Panc1 (cell line): ENCODE measurements around the gene TRIM39. TPM values are rescaled to one million over a fixed set of nuclear protein-coding genes. Genes with fewer than 3 reads are reported as not detected.
"Not testable (repeated sequence)": the region's sequence is repeated elsewhere in the genome, so short reads cannot be mapped to it uniquely, and the experiment has no call there.

ENCODE experiments used
- ATAC-seq: fragments of 200-7000 bp; cut with Tn5 transposase; 2 replicates; pipeline ENCODE4 v1.9.1; 2020; ENCODE audit warnings: mild to moderate bottlenecking, moderate library complexity
- Bru-seq: library from RNA; stranded (reverse); fragments of 400-500 nt; gene quantifications from one replicate; lab custom pipeline; 2021; lab: Mats Ljungman, UMichigan
- BruChase-seq, 2 experiments: library from RNA; stranded (reverse); fragments of 400-500 nt; gene quantifications; one replicate each; lab custom pipeline; 2021; lab: Mats Ljungman, UMichigan
- BruUV-seq: library from RNA; stranded (reverse); fragments of 400-500 nt; replicated peaks from 2 replicates; lab custom pipeline; 2021; lab: Mats Ljungman, UMichigan
- CTCF ChIA-PET: fragments of 300-600 bp; sonication (Branson Sonifier 250); formaldehyde crosslinking; loops from one replicate; lab custom pipeline; 2022; ENCODE audit warnings: antibody characterized with exemption; lab: Charles Lee
- POLR2A ChIA-PET: fragments of 300-600 bp; sonication (Branson Sonifier 250); formaldehyde crosslinking; loops from one replicate; lab custom pipeline; 2022; ENCODE audit warnings: antibody characterized with exemption; lab: Charles Lee
- DNase-seq: peaks from one replicate; pipeline ENCODE4 v3.0.0-alpha.2; 2010; ENCODE audit warnings: low read depth, low spot score
- H3K27ac ChIP-seq: 2 replicates; pipeline ENCODE4 v1.5.1; 2011; ENCODE audit warnings: mild to moderate bottlenecking, low read length, inconsistent platforms
- H3K27me3 ChIP-seq: fragments of 200-500 bp; sonication (Bioruptor generic); 2 replicates; pipeline ENCODE4 v1.6.0; 2014; ENCODE audit warnings: low read length, inconsistent platforms; ENCODE audit not compliant: control insufficient read depth, insufficient read depth
- H3K36me3 ChIP-seq: fragments of 200-500 bp; sonication (Bioruptor generic); 2 replicates; pipeline ENCODE4 v1.5.1; 2014; ENCODE audit warnings: inconsistent platforms, mild to moderate bottlenecking, low read length, moderate library complexity; ENCODE audit not compliant: control insufficient read depth, insufficient read depth
- H3K4me1 ChIP-seq: 2 replicates; pipeline ENCODE4 v1.5.1; 2011; ENCODE audit warnings: inconsistent platforms, mild to moderate bottlenecking, low read length, moderate library complexity; ENCODE audit not compliant: control insufficient read depth, insufficient read depth
- H3K4me3 ChIP-seq, 2 experiments: 2 replicates each; pipeline ENCODE4 v1.5.1; 2011 to 2012; ENCODE audit warnings: low read depth in 2 of 2, low read length in 2 of 2, mild to moderate bottlenecking in 2 of 2, inconsistent platforms in 1 of 2, moderate library complexity in 1 of 2
- H3K9me3 ChIP-seq: fragments of 200-500 bp; sonication (Bioruptor generic); 2 replicates; pipeline ENCODE4 v1.5.1; 2014; ENCODE audit warnings: low read depth, mild to moderate bottlenecking, inconsistent platforms, low read length, moderate library complexity; ENCODE audit not compliant: control insufficient read depth, insufficient read depth
- CTCF ChIP-seq: fragments of 450-650 bp; IDR thresholded peaks from 2 replicates; pipeline ENCODE4 v1.5.1; 2017; ENCODE audit warnings: mild to moderate bottlenecking
- POLR2AphosphoS5 ChIP-seq: IDR thresholded peaks from 2 replicates; pipeline ENCODE4 v1.6.1; 2012; ENCODE audit warnings: mild to moderate bottlenecking, low read depth, low read length, moderate library complexity
- REST ChIP-seq, 2 experiments: IDR thresholded peaks; 2 replicates each; pipeline ENCODE4 v1.6.1; 2011 to 2012; ENCODE audit warnings: low read depth in 2 of 2, control low read depth in 1 of 2, low read length in 1 of 2, mild to moderate bottlenecking in 1 of 2, moderate library complexity in 1 of 2; ENCODE audit not compliant: insufficient read depth in 1 of 2
- SIN3A ChIP-seq: IDR thresholded peaks from 2 replicates; pipeline ENCODE4 v1.6.1; 2012; ENCODE audit warnings: low read depth, mild to moderate bottlenecking, low read length, moderate library complexity, borderline replicate concordance; ENCODE audit not compliant: insufficient read depth
- TCF7L2 ChIP-seq: IDR thresholded peaks from 2 replicates; pipeline ENCODE4 v1.6.1; 2011; ENCODE audit warnings: mild to moderate bottlenecking, low read depth, low read length, inconsistent platforms
- in situ Hi-C: cut with HindIII; loops from 2 replicates; pipeline ENCODE4 v1.10.0; 2016; ENCODE audit warnings: low sequenced_read_pairs, low pct_unique_long_range_greater_than_20kb
- intact Hi-C: fragments of 100-400 bp; cut with micrococcal nuclease; formaldehyde crosslinking; loops from one replicate; pipeline ENCODE4 v1.10.0; 2022; ENCODE audit not compliant: unreplicated experiment
- long read RNA-seq: library from polyadenylated mRNA; unstranded; transcript quantifications from one replicate; pipeline ENCODE4 v2.0.0, GENCODE V29; 2021; ENCODE audit not compliant: unreplicated experiment
- polyA plus RNA-seq: library from polyadenylated mRNA; unstranded; fragments of >200 nt; gene quantifications from one replicate; pipeline ENCODE4 v1.2.1, GENCODE V29; 2012; ENCODE audit warnings: missing spikeins; ENCODE audit not compliant: insufficient read length
- total RNA-seq: library from RNA; stranded (reverse); gene quantifications from one replicate; pipeline ENCODE4 v1.2.1, GENCODE V29; 2021; ENCODE audit not compliant: unreplicated experiment

The TRIM39 gene
- total RNA-seq: 13.4 TPM
- 8.8 TPM for polyA plus RNA-seq
- Bru-seq, nascent RNA: percentile 69 among the genes with signal in this experiment
- percentile 88 among the genes with signal in this experiment for BruChase-seq, experiment 1, labeled RNA remaining after a 2-hour chase
- BruChase-seq, experiment 2, labeled RNA remaining after a 6-hour chase: percentile 80 among the genes with signal in this experiment
- long read RNA-seq, transcript TRIM39-205 (8 exons, 3,249 nt): major isoform, 6 of 32 reads
- long read RNA-seq, partial matches to known transcripts: 13 of 32 reads
- long read RNA-seq, other reads (novel, unspliced or antisense): 9 of 32 reads

GRCh38 chr6:30326526-30327231 is at the start of gene TRIM39:
Gene TRIM39 (plus strand): TSS chr6:30326927. CDS start chr6:30329318, 2,391 bp downstream.
- no TSS peak for BruUV-seq
- peak; percentile 91 for ATAC-seq
- in situ Hi-C loops: no loop called here

GRCh38 chr6:30280988-30281387 is 45.7 kb upstream of the TRIM39 start:
- DNase-seq, CTCF ChIA-PET, H3K27ac ChIP-seq, H3K36me3 ChIP-seq, BruUV-seq, intact Hi-C loops, in situ Hi-C loops, ATAC-seq, H3K4me1 ChIP-seq, H3K27me3 ChIP-seq, H3K4me3 ChIP-seq: not testable (repeated sequence)
- H3K9me3 ChIP-seq: peaks cover 35% of the 10 kb centered on the region
- POLR2A ChIA-PET: interaction anchor here (0.6 kb wide), 1 partner anchor 40 kb away, joined by 3 read pairs; no protein-coding TSS in a partner anchor

More at GRCh38 chr6:30326526-30327231, at the start of gene TRIM39:
- ChIA-PET CTCF (no interaction called here), POLR2A (interaction anchor here (0.7 to 1.6 kb wide), 2 partner anchors 54 to 114 kb away, joined by 4 to 7 read pairs; partner anchors contain the start of gene TRIM26)
- H3K4me1 ChIP-seq: peaks cover 20% of the 10 kb centered on the region
- no peaks in the 10 kb centered on the region for H3K9me3 ChIP-seq
- 0 out of 2 replicates have a peak, but pooled peaks have one; percentile 30 for TF ChIP-seq SIN3A
- peak in 1 of 2 experiments; percentile 54; a peak in 1 of 4 replicates for TF ChIP-seq REST (IDR thresholded peaks at IDR 0.05; ENCODE audit: insufficient read depth in 1 of 2, low read depth in 2 of 2, low read length in 1 of 2)
- TF ChIP-seq POLR2AphosphoS5: peak; percentile 85
- TF ChIP-seq TCF7L2: peak; percentile 11; the same call in 1 of the 2 replicates
- TF ChIP-seq CTCF: no peak
- H3K27me3 ChIP-seq: no peaks in the 10 kb centered on the region
- intact Hi-C loops: no loop called here
- peaks cover 3% of the 10 kb centered on the region; the same call in 1 of the 2 replicates for H3K36me3 ChIP-seq
- peak within 1 kb of the TSS; percentile 94 for H3K27ac ChIP-seq
- H3K4me3 ChIP-seq: peak within 1 kb of the TSS; percentile 92 to 100
- DNase-seq: no peak
